Renal pelvis (tissue), 4 donors: ENCODE results near the gene CYP3A5. TPM values are rescaled to one million over a fixed set of nuclear protein-coding genes. Genes with fewer than 3 reads are reported as not detected.
A peak's percentile ranks its signal among the peaks of the same experiment; 100 is the strongest.
"Not testable (repeated sequence)": the region's sequence is repeated elsewhere in the genome, so short reads cannot be mapped to it uniquely, and the experiment has no call there.

Source experiments
- DNase-seq: peaks from one replicate; pipeline ENCODE4 v3.0.0-alpha.2; 2013
- polyA plus RNA-seq, 3 donors: library from polyadenylated mRNA; unstranded; fragments of 120-200 nt; gene quantifications; one replicate each; pipeline ENCODE4 v1.2.1, GENCODE V29; 2013; ENCODE audit not compliant: insufficient read length in 3 of 3

CYP3A5 gene
- polyA plus RNA-seq, 3 donors = 1.5 to 2.7 (median 2.2) TPM

GRCh38 chr7:99685871-99686608, 6.2 kb upstream of the CYP3A5 start:
- DNase-seq = not testable (repeated sequence)

GRCh38 chr7:99685129-99685758, 5.4 kb upstream of the CYP3A5 start:
- no peak for DNase-seq

- peak; percentile 11 for DNase-seq
Measured at GRCh38 chr7:99679032-99679399, 780 bp downstream of the CYP3A5 start.

- no peak for DNase-seq
Measured at GRCh38 chr7:99677648-99678045, 2.1 kb downstream of the CYP3A5 start.

- no peak for DNase-seq
Measured at GRCh38 chr7:99677013-99677647, 2.7 kb downstream of the CYP3A5 start.

- no peak for DNase-seq
Measured at GRCh38 chr7:99674995-99675742, 4.6 kb downstream of the CYP3A5 start.

- DNase-seq = no peak
Measured at GRCh38 chr7:99672573-99672972, 7.2 kb downstream of the CYP3A5 start.

- no peak for DNase-seq
Measured at GRCh38 chr7:99669782-99670181, 10.0 kb downstream of the CYP3A5 start.

- no peak for DNase-seq
Measured at GRCh38 chr7:99668541-99668940, 11.3 kb downstream of the CYP3A5 start.

GRCh38 chr7:99667179-99667578, 12.6 kb downstream of the CYP3A5 start:
- no peak for DNase-seq

- DNase-seq = no peak
Measured at GRCh38 chr7:99666013-99666395, 13.8 kb downstream of the CYP3A5 start.

GRCh38 chr7:99665312-99666012, 14.3 kb downstream of the CYP3A5 start:
- no peak for DNase-seq

GRCh38 chr7:99657879-99658278, 21.9 kb downstream of the CYP3A5 start:
- DNase-seq = not testable (repeated sequence)

- DNase-seq = not testable (repeated sequence)
Measured at GRCh38 chr7:99654626-99655025, 25.2 kb downstream of the CYP3A5 start.

- DNase-seq = no peak
Measured at GRCh38 chr7:99653754-99654153, 26.0 kb downstream of the CYP3A5 start.

GRCh38 chr7:99653269-99653668, 26.5 kb downstream of the CYP3A5 start:
- DNase-seq = not testable (repeated sequence)

- DNase-seq = no peak
Measured at GRCh38 chr7:99652671-99653070, 27.1 kb downstream of the CYP3A5 start.

GRCh38 chr7:99651290-99651689, 28.5 kb downstream of the CYP3A5 start:
- DNase-seq = no peak

- DNase-seq = no peak
Measured at GRCh38 chr7:99648843-99649242, 31.0 kb downstream of the CYP3A5 start.

- DNase-seq = no peak
Measured at GRCh38 chr7:99645590-99645989, 34.2 kb downstream of the CYP3A5 start.

- DNase-seq = no peak
Measured at GRCh38 chr7:99644431-99644830, 35.4 kb downstream of the CYP3A5 start.

- DNase-seq = no peak
Measured at GRCh38 chr7:99643464-99643863, 36.3 kb downstream of the CYP3A5 start.
